GM18511 (cell line): ENCODE results near the gene SPANXC.
"Not testable (repeated sequence)": the region's sequence is repeated elsewhere in the genome, so short reads cannot be mapped to it uniquely, and the experiment has no call there.

ENCODE experiments used
- ATAC-seq: cut with Tn5 transposase; IDR thresholded peaks from one replicate; pipeline ENCODE4 v1.9.1; 2021; ENCODE audit warnings: mild to moderate bottlenecking, moderate library complexity; ENCODE audit not compliant: unreplicated experiment

SPANXC gene

GRCh38 chrX:141242417-141242816 lies at the start of gene SPANXC:
Gene SPANXC, minus strand, starts transcription at chrX:141242517. Its CDS starts 60 bp downstream, at chrX:141242457.
- not testable (repeated sequence) for ATAC-seq

- no peak for ATAC-seq
Observed at GRCh38 chrX:141279476-141279875, 37.2 kb upstream of the SPANXC start.

DNA sequence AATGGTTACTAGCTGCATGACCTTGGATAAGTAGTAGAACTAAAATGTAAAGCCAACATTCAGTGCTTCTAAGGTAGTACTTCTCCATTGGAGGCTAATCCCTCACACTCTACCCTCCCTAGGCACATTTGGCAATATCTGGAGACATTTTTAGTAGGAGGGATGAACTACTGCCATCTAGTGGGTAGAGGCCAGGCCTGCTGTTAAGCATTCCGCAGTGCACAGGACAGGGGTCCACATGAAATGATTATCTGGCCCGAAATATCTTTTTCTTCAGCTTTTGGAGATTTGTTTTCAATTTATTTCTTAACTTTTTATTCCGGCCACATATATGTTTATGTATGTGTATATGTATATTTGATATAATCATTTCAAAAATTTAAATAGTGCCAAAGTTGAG lies 36.0 kb upstream of the SPANXC start:
- no peak for ATAC-seq

DNA sequence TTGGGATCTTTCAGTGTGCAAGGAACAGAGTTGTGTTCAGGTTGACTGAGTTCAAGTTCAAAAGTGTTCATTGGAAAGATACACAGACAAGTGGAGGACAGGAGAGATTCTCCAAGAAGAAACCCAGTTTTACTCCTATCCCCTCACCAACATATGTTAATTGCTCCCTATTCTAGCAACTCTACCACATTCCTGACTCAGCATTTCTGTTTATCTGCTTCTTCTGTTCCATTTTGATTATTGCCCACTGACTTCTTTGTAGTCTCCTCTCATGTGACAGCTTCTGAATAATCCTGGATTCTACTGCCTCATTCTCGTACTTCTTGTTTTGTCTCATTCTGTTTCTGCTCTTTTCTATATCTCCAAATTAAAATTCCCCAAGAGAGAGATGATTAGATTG lies 15.8 kb upstream of the SPANXC start:
- ATAC-seq = no peak

GRCh38 chrX:141221611-141222010 lies 20.7 kb downstream of the SPANXC start:
- ATAC-seq = no peak

DNA sequence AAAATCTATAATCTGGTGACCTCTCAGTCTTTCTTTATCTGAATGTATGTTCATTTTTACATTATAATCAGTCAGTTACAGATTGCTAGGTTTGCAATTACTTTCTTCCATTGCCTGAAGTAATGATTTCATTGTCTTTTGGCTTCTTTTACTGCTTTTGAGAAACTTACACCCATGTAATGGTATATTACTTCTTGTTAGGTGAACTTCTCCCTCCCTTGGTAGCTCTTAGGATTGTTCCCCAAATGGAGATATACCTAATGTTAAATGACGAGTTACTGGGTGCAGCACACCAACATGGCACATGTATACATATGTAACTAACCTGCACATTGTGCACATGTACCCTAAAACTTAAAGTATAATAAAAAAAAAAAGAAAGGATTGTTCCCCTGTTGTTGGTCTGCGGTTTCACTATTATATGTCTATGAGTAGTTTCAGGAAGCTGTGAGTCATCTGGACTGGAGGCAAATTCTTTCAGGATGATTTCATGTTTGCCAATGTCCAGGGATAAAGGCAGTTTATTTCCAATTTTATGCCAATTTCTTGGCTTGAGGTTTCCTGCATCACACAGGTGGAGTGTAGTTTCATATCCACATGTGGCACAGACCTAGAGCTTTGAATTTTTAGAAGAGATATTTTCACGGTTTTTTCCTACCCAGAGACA lies 21.8 kb downstream of the SPANXC start:
- ATAC-seq = no peak

GRCh38 chrX:141214196-141214595 lies 28.1 kb downstream of the SPANXC start:
- no peak for ATAC-seq

- ATAC-seq = no peak
Observed at GRCh38 chrX:141201962-141202361, 40.4 kb downstream of the SPANXC start.
